Type B pancreatic cell (in vitro differentiated cells): ENCODE results near the gene IFT88. TPM values are rescaled to one million over a fixed set of nuclear protein-coding genes. Genes with fewer than 3 reads are reported as not detected.

Experiments used
- DNase-seq: peaks from one replicate; pipeline ENCODE4 v3.0.0; 2021; ENCODE audit warnings: mixed read lengths; ENCODE audit not compliant: unreplicated experiment; ENCODE audit errors: extremely low spot score
- H3K27ac Mint-ChIP-seq: 2 replicates; pipeline ENCODE4 v1.8.0; 2021; ENCODE audit warnings: mild to moderate bottlenecking, mixed read lengths
- H3K27me3 Mint-ChIP-seq: 2 replicates; pipeline ENCODE4 v1.8.0; 2021; ENCODE audit warnings: mixed read lengths
- H3K36me3 Mint-ChIP-seq: 2 replicates; pipeline ENCODE4 v1.8.0; 2021; ENCODE audit warnings: mixed read lengths
- H3K4me1 Mint-ChIP-seq: one replicate; pipeline ENCODE4 v1.8.0; 2021; ENCODE audit warnings: mixed read lengths; ENCODE audit not compliant: unreplicated experiment
- H3K4me3 Mint-ChIP-seq: 2 replicates; pipeline ENCODE4 v1.8.0; 2021; ENCODE audit warnings: mild to moderate bottlenecking, mixed read lengths
- H3K9me3 Mint-ChIP-seq: 2 replicates; pipeline ENCODE4 v1.8.0; 2021; ENCODE audit warnings: mixed read lengths
- total RNA-seq: library from RNA; stranded (reverse); gene quantifications from 2 replicates; pipeline ENCODE4 v1.2.1, GENCODE V29; 2021; ENCODE audit warnings: low replicate concordance
- TF ChIP-seq, protein P1 (sequence below): fragments of 200-600 bp; sonication (generic); conservative IDR thresholded peaks from 2 replicates; pipeline ENCODE4 v1.5.0; 2021; ENCODE audit warnings: antibody characterized with exemption, mild to moderate bottlenecking

IFT88 gene
- total RNA-seq, 1 donor from 2014 or later: 24.5 TPM

DNA sequence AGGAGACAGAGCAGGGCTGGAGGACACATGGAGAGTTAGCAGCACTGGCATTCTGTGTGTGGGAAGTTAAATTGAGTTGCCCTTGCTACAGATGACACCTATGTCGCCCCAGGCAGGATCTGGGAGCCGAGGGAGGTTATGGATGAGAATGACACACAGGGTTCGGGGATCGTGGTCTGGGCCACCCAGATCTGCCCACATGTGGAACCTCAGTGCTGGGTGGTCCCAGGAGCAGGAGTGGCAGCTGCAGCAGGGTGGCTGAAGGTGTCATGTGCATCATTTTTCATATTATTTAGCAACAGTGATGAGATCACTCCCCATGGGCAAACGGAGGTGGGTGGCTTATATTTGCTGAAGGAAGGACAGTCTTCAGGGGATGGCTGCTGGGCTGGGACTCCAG is 139.7 kb downstream of the IFT88 start:
- peaks cover 5% of the 10 kb centered on the region for H3K4me1 Mint-ChIP-seq
- peaks cover 12% of the 10 kb centered on the region for H3K27me3 Mint-ChIP-seq
- no peak for DNase-seq
- H3K36me3 Mint-ChIP-seq: no peaks in the 10 kb centered on the region
- no peaks in the 10 kb centered on the region for H3K9me3 Mint-ChIP-seq
- no peak overlapping the region for H3K4me3 Mint-ChIP-seq
- TF ChIP-seq, protein P1, sequence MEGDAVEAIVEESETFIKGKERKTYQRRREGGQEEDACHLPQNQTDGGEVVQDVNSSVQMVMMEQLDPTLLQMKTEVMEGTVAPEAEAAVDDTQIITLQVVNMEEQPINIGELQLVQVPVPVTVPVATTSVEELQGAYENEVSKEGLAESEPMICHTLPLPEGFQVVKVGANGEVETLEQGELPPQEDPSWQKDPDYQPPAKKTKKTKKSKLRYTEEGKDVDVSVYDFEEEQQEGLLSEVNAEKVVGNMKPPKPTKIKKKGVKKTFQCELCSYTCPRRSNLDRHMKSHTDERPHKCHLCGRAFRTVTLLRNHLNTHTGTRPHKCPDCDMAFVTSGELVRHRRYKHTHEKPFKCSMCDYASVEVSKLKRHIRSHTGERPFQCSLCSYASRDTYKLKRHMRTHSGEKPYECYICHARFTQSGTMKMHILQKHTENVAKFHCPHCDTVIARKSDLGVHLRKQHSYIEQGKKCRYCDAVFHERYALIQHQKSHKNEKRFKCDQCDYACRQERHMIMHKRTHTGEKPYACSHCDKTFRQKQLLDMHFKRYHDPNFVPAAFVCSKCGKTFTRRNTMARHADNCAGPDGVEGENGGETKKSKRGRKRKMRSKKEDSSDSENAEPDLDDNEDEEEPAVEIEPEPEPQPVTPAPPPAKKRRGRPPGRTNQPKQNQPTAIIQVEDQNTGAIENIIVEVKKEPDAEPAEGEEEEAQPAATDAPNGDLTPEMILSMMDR: no peak
- H3K27ac Mint-ChIP-seq: no peak overlapping the region

DNA sequence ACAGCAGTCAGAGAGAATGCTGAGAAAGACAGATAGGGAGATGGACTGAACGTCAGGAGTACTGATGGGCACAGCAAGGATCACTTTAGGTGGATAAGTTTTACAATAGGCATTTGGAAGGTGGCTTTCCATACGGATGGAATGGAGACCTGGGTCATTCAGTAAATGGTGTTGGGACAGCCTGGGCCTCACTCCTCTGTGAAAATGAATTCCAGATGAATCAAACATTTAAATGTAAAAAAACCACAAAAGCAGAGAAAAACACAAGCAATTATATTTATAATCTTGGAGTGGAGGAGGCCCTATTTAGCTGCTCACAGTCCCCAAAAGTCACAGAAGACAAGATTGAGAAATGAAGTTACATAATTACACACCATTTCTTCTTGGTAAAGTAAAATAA is 141.3 kb downstream of the IFT88 start:
- H3K27ac Mint-ChIP-seq: no peak overlapping the region
- TF ChIP-seq, protein P1: no peak
- no peak for DNase-seq
- H3K4me1 Mint-ChIP-seq: no peaks in the 10 kb centered on the region
- no peaks in the 10 kb centered on the region for H3K9me3 Mint-ChIP-seq
- no peak overlapping the region for H3K4me3 Mint-ChIP-seq
- peaks cover 12% of the 10 kb centered on the region for H3K27me3 Mint-ChIP-seq
- no peaks in the 10 kb centered on the region for H3K36me3 Mint-ChIP-seq

DNA sequence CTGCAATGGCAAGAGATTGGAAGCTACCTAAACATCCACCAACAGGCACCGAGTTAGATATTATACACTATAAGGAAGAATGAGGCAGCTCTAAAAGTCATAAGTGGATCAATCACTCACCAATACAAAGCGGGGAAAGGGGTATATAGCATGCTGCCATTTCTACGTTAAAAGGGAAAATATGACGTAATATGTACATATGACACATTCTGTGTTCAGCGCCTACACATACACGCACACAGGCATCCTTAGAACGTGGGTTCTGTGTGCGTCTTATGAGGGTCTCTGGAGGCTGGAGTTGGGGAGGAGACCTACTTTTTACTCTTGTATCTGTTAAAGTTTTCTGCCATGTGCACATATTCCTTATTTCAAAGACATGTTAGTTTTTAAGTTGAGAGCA is 142.4 kb downstream of the IFT88 start:
- Mint-ChIP-seq H3K9me3 (no peaks in the 10 kb centered on the region), H3K4me1 (peaks cover 4% of the 10 kb centered on the region), H3K27me3 (peaks cover 16% of the 10 kb centered on the region), H3K36me3 (no peaks in the 10 kb centered on the region), H3K27ac (no peak overlapping the region), H3K4me3 (no peak overlapping the region)
- DNase-seq: no peak
- TF ChIP-seq, protein P1: no peak

DNA sequence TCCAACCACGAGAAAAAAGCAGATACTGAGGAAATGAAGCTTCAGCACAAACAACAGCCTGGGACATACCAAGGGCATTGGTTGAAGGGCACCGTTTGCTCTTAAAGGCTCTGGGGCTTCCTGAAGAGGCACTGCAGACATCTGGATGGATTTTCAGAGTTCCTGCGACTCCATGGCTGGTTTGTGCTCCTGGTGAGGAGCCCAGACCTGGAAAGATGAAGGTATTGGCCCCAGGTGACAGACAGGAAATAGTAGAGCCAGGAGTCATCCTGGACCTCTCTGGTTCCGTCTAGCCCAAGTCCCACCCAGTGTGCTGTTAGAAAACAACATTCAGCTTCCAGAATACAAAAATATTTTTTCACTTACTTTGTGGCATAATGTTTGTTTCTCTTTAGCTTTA is 142.8 kb downstream of the IFT88 start:
- TF ChIP-seq, protein P1: no peak
- H3K4me1 Mint-ChIP-seq: peaks cover 7% of the 10 kb centered on the region
- H3K27me3 Mint-ChIP-seq: peaks cover 15% of the 10 kb centered on the region
- H3K9me3 Mint-ChIP-seq: no peaks in the 10 kb centered on the region
- DNase-seq: no peak
- no peaks in the 10 kb centered on the region for H3K36me3 Mint-ChIP-seq
- no peak overlapping the region for H3K4me3 Mint-ChIP-seq
- H3K27ac Mint-ChIP-seq: no peak overlapping the region

DNA sequence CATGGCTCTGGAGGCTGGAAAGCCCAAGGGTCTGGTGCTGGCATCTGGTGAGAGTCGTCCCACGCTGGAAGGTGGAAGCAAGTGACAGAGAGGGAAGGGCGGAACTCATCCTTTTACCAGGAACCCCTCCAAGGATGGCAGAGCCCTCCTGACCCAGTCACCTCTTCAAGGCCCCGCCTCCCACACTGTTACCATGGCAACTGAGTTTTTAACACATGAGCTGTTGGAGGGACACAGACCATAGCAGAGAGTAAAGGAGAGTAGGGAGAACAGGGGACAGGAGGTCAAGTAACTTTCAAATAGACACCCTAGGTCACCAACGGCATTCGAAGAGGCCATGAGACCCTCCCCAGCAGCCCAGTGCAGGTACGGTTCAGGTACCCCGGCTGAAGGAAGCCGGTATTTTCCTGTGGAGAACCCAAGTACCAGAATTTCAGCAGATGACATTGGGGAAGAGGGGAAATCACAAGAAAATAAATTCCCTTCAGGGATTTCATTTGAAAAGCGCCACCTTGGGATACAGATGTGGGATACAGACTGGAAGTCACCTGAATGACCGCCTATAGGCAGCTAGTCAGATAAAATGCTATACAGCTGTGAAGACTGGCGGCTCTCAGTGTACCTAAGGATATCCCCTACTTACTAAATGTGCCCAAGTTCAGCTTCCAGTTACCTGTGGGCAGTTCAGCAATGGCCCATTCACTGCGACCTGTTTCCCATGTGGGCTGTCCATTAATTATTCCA is 144.5 kb downstream of the IFT88 start:
- TF ChIP-seq, protein P1: no peak
- no peaks in the 10 kb centered on the region for H3K9me3 Mint-ChIP-seq
- peaks cover 13% of the 10 kb centered on the region for H3K27me3 Mint-ChIP-seq
- no peak for DNase-seq
- H3K27ac Mint-ChIP-seq: no peak overlapping the region
- no peaks in the 10 kb centered on the region for H3K36me3 Mint-ChIP-seq
- no peak overlapping the region for H3K4me3 Mint-ChIP-seq
- H3K4me1 Mint-ChIP-seq: peaks cover 9% of the 10 kb centered on the region
